Stomach (tissue), 9 donors: ENCODE results near the gene DAND5. TPM values are rescaled to one million over a fixed set of nuclear protein-coding genes. Genes with fewer than 3 reads are reported as not detected.

ENCODE experiments used
- DNase-seq, 2 donors: peaks; one replicate each; pipeline versions ENCODE4 v3.0.0 to v3.0.0-alpha.2; 2013 to 2019
- H3K27ac ChIP-seq, 5 donors: fragments of 200-600 bp in 4 of 5; sonication (generic) in 4 of 5; one replicate each; pipeline ENCODE4 v1.5.1; 2013 to 2019; ENCODE audit warnings: mild to moderate bottlenecking in 1 of 5, moderate library complexity in 1 of 5
- H3K27me3 ChIP-seq, 3 donors: fragments of 200-600 bp; sonication (generic); one replicate each; pipeline ENCODE4 v1.5.1; 2017 to 2019; ENCODE audit warnings: mixed run types in 1 of 3
- H3K36me3 ChIP-seq, 4 donors: fragments of 200-600 bp; sonication (generic); 1 replicate in 3 of 4; 2 replicates in 1 of 4; pipeline ENCODE4 v1.5.1; 2016 to 2019
- H3K4me1 ChIP-seq, 4 donors: fragments of 200-600 bp; sonication (generic); one replicate each; pipeline ENCODE4 v1.5.1; 2016 to 2019
- H3K4me3 ChIP-seq, 4 donors: fragments of 200-600 bp; sonication (generic) in 3 of 4; one replicate each; pipeline ENCODE4 v1.5.1; 2016 to 2019; ENCODE audit warnings: mild to moderate bottlenecking in 1 of 4
- H3K9me3 ChIP-seq, 4 donors: fragments of 200-600 bp; sonication (generic); one replicate each; pipeline ENCODE4 v1.5.1; 2016 to 2019
- CTCF ChIP-seq, 7 experiments: fragments of 450-650 bp in 4 of 7; fragments of 200-600 bp in 3 of 7; sonication (generic) in 3 of 7; IDR thresholded peaks; one replicate each; pipeline ENCODE4 v1.5.1; 2016 to 2019; ENCODE audit warnings: antibody characterized with exemption in 7 of 7, control low read depth in 2 of 7, mild to moderate bottlenecking in 1 of 7
- EP300 ChIP-seq: sonication (generic); formaldehyde crosslinking; IDR thresholded peaks from one replicate; pipeline ENCODE4 v1.6.1; 2017; ENCODE audit warnings: antibody characterized with exemption
- POLR2A ChIP-seq, 4 donors: fragments of 450-650 bp; IDR thresholded peaks; one replicate each; pipeline ENCODE4 v1.6.1; 2016; ENCODE audit warnings: antibody characterized with exemption in 4 of 4, control low read depth in 2 of 4, mild to moderate bottlenecking in 1 of 4, moderate library complexity in 1 of 4
- POLR2AphosphoS5 ChIP-seq, 3 donors: sonication (generic); formaldehyde crosslinking; IDR thresholded peaks; one replicate each; pipeline ENCODE4 v1.6.1; 2016; ENCODE audit warnings: antibody characterized with exemption in 3 of 3
- WGBS, 5 donors: extraction: QIAGEN DNeasy Blood & Tissue Kit in 3 of 5; methylation state at CpG; one replicate each; pipeline versions ENCODE4 v1.1.5 to v1.1.7; 2013 to 2018; 5-methylcytosine and 5-hydroxymethylcytosine counted together
- intact Hi-C: fragments of 100-400 bp; cut with DNase I; formaldehyde crosslinking; loops from one replicate; pipeline ENCODE4 v1.15.1; 2023; ENCODE audit warnings: low total_unique reads
- polyA plus RNA-seq, 3 donors: library from polyadenylated mRNA; stranded (reverse); fragments of 200-250 nt; gene quantifications; one replicate each; pipeline ENCODE4 v1.2.3, GENCODE V29; 2013
- total RNA-seq, 5 donors: library from RNA; depleted of rRNA; stranded (reverse); fragments of >200 nt; gene quantifications; one replicate each; pipeline versions ENCODE4 v1.1.0 to v1.2.3, GENCODE V29; 2014 to 2016
- donor health status: healthy with polysubstance abuse.
- donor health status: Bipolar disorder and iron deficiency.
- donor health status: healthy.

Gene DAND5
- total and polyA plus RNA-seq, 8 donors, result 0.12 to 0.58 (median 0.13) TPM; not detected in 5

GRCh38 chr19:13012690-13013608, 43.6 kb downstream of the DAND5 start:
- Histone ChIP-seq H3K27ac (peak overlapping the region; percentile 55 to 94 (median 91)), H3K27me3 (peaks cover 0 to 58% (median 13%) of the 10 kb centered on the region in 3 donors), H3K4me1 (peaks cover 94 to 100% (median 99%) of the 10 kb centered on the region in 4 donors), H3K36me3 (no peaks in the 10 kb centered on the region), H3K4me3 (peak overlapping the region; percentile 25 to 40 (median 31)), H3K9me3 (no peaks in the 10 kb centered on the region)
- TF ChIP-seq CTCF (IDR thresholded peaks at IDR 0.05) (no peak), POLR2AphosphoS5 (IDR thresholded peaks at IDR 0.05) (peak in 1 of 3 donors; percentile 29)
- WGBS, 5 donors, result 23 to 54% (median 44%) methylated on average over 48 to 52 of the region's 52 CpGs
- intact Hi-C loops, result no loop called here
- DNase-seq, result peak in 1 of 2 donors; percentile 51

- WGBS, 5 donors, result 45 to 68% (median 62%) methylated on average over 20 of the region's 20 CpGs
- Histone ChIP-seq H3K4me3 (peak overlapping the region; percentile 25 to 40 (median 31)), H3K27me3 (peaks cover 0 to 58% (median 13%) of the 10 kb centered on the region in 3 donors), H3K36me3 (no peaks in the 10 kb centered on the region), H3K27ac (peak overlapping the region; percentile 65 to 94 (median 91)), H3K9me3 (no peaks in the 10 kb centered on the region), H3K4me1 (peaks cover 94 to 100% (median 99%) of the 10 kb centered on the region in 4 donors)
- no peak for DNase-seq
- intact Hi-C loops, result no loop called here
- no peak for TF ChIP-seq POLR2AphosphoS5 (IDR thresholded peaks at IDR 0.05)
- no peak for TF ChIP-seq CTCF (IDR thresholded peaks at IDR 0.05)
- no peak for TF ChIP-seq EP300
- no peak for TF ChIP-seq POLR2A (IDR thresholded peaks at IDR 0.05)
These were observed 44.3 kb downstream of the DAND5 start for GRCh38 chr19:13013649-13014048.

DNA sequence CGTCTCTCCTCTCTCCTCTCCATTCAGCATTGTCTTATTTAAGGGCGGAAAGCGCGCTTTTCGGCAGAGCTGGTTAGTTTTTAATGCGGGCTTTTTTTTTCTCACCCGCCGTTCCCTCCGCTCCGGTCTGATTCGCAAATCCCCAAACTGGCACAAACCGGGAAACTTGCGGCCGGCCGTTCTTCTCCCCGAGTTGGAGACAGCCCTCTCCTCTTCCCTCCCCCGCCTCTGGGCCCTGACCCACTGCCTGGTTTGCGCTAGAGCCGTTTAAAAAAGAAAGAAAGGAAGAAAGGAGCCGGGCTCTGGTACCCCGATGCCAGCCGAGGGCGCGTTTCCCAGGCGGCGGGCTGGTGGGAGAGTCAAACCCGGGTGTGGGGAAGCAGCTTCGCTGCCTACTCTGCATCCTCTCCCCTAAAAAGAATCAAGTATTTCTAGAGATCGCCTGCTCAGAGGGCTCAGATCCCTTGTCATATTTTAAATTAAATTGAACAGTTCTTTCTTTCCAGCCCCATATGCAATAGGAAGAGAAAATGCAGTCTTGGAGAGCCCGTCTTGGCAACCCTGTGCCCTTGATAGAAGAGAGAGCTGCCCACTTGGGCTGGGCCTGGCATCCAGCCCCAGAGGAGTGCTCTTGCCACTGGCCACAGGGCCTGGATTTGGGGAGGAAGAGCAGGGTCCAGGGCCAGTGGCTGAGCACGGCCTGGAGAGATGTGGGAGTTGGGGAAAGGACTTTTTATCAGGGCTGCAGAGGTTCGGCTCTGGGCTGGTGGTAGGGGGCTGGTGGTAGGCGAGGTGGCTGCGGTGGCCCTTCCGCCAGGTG, 44.9 kb downstream of the DAND5 start:
- no peaks in the 10 kb centered on the region for H3K9me3 ChIP-seq
- WGBS, 5 donors, result 44 to 60% (median 47%) methylated on average over 35 of the region's 35 CpGs
- no peak for TF ChIP-seq CTCF (IDR thresholded peaks at IDR 0.05)
- TF ChIP-seq POLR2A (IDR thresholded peaks at IDR 0.05), result no peak
- no peak for TF ChIP-seq POLR2AphosphoS5 (IDR thresholded peaks at IDR 0.05)
- no peak for TF ChIP-seq EP300
- H3K4me1 ChIP-seq, result peaks cover 94 to 100% (median 99%) of the 10 kb centered on the region in 4 donors
- H3K27me3 ChIP-seq, result peaks cover 0 to 54% (median 13%) of the 10 kb centered on the region in 3 donors
- no peak for DNase-seq
- intact Hi-C loops, result no loop called here
- no peaks in the 10 kb centered on the region for H3K36me3 ChIP-seq
- peak overlapping the region; percentile 59 to 94 (median 91) for H3K27ac ChIP-seq
- peak overlapping the region; percentile 25 to 40 (median 31) for H3K4me3 ChIP-seq

GRCh38 chr19:13014921-13015280, 45.5 kb downstream of the DAND5 start:
- no peaks in the 10 kb centered on the region for H3K9me3 ChIP-seq
- intact Hi-C loops, result no loop called here
- DNase-seq, result no peak

More at GRCh38 chr19:13014921-13015280, 45.5 kb downstream of the DAND5 start:
- Histone ChIP-seq H3K4me3 (peak overlapping the region in 1 of 4 donors; percentile 40), H3K36me3 (no peaks in the 10 kb centered on the region), H3K27me3 (peaks cover 0 to 48% (median 13%) of the 10 kb centered on the region in 3 donors), H3K27ac (peak overlapping the region; percentile 47 to 94 (median 91)), H3K4me1 (peaks cover 92 to 100% (median 99%) of the 10 kb centered on the region in 4 donors)
- TF ChIP-seq POLR2A (IDR thresholded peaks at IDR 0.05), result no peak
- TF ChIP-seq EP300, result no peak
- no peak for TF ChIP-seq POLR2AphosphoS5 (IDR thresholded peaks at IDR 0.05)
- TF ChIP-seq CTCF (IDR thresholded peaks at IDR 0.05), result no peak
- 60 to 74% (median 69%) methylated on average over 4 of the region's 4 CpGs for WGBS, 5 donors
